Activated CD8-positive, alpha-beta T cell treated with anti-CD3 and anti-CD28 coated beads for 36 hours (primary cell): Measurements from ENCODE around the gene SORCS3. TPM values are rescaled to one million over a fixed set of nuclear protein-coding genes. Genes with fewer than 3 reads are reported as not detected.

Source experiments
- ATAC-seq: fragments of 200-7000 bp; cut with Tn5 transposase; one replicate; pipeline ENCODE4 v1.10.0; 2021; ENCODE audit warnings: mild to moderate bottlenecking, moderate library complexity
- CTCF ChIA-PET: fragments of 350-600 bp; sonication (Branson Sonifier 250); formaldehyde crosslinking; loops from one replicate; lab custom pipeline; 2021; ENCODE audit warnings: antibody characterized with exemption; lab: Charles Lee
- POLR2A ChIA-PET: fragments of 350-600 bp; sonication (Branson Sonifier 250); formaldehyde crosslinking; loops from one replicate; lab custom pipeline; 2021; ENCODE audit warnings: antibody characterized with exemption; lab: Charles Lee
- DNase-seq: peaks from one replicate; pipeline ENCODE4 v3.0.0-alpha.2; 2020
- H3K27ac Mint-ChIP-seq: one replicate; pipeline ENCODE4 v1.8.0; 2021; ENCODE audit warnings: mild to moderate bottlenecking, mixed read lengths
- H3K27me3 Mint-ChIP-seq: one replicate; pipeline ENCODE4 v1.8.0; 2021; ENCODE audit warnings: mixed read lengths
- H3K36me3 Mint-ChIP-seq: one replicate; pipeline ENCODE4 v1.8.0; 2021; ENCODE audit warnings: low read depth, mixed read lengths
- H3K4me1 Mint-ChIP-seq: one replicate; pipeline ENCODE4 v1.8.0; 2021; ENCODE audit warnings: low read depth, mixed read lengths
- H3K4me3 Mint-ChIP-seq: one replicate; pipeline ENCODE4 v1.8.0; 2021; ENCODE audit warnings: mild to moderate bottlenecking, moderate library complexity, mixed read lengths
- H3K9me3 Mint-ChIP-seq: one replicate; pipeline ENCODE4 v1.8.0; 2021; ENCODE audit warnings: mixed read lengths
- intact Hi-C: fragments of 100-400 bp; cut with micrococcal nuclease; formaldehyde crosslinking; loops from one replicate; pipeline ENCODE4 v1.10.0; 2022
- total RNA-seq, 2 experiments: library from RNA; stranded (reverse); gene quantifications; one replicate each; pipeline ENCODE4 v1.2.3, GENCODE V29; 2021
- TF ChIP-seq, protein P1 (sequence below): fragments of 200-600 bp; IDR thresholded peaks from one replicate; pipeline ENCODE4 v1.8.0; 2022; ENCODE audit warnings: antibody characterized with exemption, mild to moderate bottlenecking

Gene SORCS3
- total RNA-seq, 2 experiments from 2014 or later, result not detected

GRCh38 chr10:104791471-104791870 lies 150.4 kb downstream of the SORCS3 start:
- TF ChIP-seq, protein P1, sequence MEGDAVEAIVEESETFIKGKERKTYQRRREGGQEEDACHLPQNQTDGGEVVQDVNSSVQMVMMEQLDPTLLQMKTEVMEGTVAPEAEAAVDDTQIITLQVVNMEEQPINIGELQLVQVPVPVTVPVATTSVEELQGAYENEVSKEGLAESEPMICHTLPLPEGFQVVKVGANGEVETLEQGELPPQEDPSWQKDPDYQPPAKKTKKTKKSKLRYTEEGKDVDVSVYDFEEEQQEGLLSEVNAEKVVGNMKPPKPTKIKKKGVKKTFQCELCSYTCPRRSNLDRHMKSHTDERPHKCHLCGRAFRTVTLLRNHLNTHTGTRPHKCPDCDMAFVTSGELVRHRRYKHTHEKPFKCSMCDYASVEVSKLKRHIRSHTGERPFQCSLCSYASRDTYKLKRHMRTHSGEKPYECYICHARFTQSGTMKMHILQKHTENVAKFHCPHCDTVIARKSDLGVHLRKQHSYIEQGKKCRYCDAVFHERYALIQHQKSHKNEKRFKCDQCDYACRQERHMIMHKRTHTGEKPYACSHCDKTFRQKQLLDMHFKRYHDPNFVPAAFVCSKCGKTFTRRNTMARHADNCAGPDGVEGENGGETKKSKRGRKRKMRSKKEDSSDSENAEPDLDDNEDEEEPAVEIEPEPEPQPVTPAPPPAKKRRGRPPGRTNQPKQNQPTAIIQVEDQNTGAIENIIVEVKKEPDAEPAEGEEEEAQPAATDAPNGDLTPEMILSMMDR, result no peak
- H3K4me1 Mint-ChIP-seq, result no peaks in the 10 kb centered on the region
- H3K27ac Mint-ChIP-seq, result no peak overlapping the region
- ChIA-PET CTCF (no interaction called here), POLR2A (no interaction called here)
- H3K36me3 Mint-ChIP-seq, result no peaks in the 10 kb centered on the region
- ATAC-seq (no peak), DNase-seq (no peak)
- no peak overlapping the region for H3K4me3 Mint-ChIP-seq
- intact Hi-C loops, result no loop called here
- peaks cover 1% of the 10 kb centered on the region for H3K9me3 Mint-ChIP-seq
- H3K27me3 Mint-ChIP-seq, result peaks cover 4% of the 10 kb centered on the region

- ChIA-PET CTCF (no interaction called here), POLR2A (no interaction called here)
- intact Hi-C loops, result no loop called here
- TF ChIP-seq, protein P1, result no peak
- ATAC-seq, result no peak
- Mint-ChIP-seq H3K36me3 (no peaks in the 10 kb centered on the region), H3K4me1 (no peaks in the 10 kb centered on the region), H3K4me3 (no peak overlapping the region), H3K27ac (no peak overlapping the region), H3K9me3 (no peaks in the 10 kb centered on the region), H3K27me3 (peaks cover 4% of the 10 kb centered on the region)
- DNase-seq, result no peak
Observed at GRCh38 chr10:104795411-104795810, 154.3 kb downstream of the SORCS3 start.

GRCh38 chr10:104796823-104797222 lies 155.7 kb downstream of the SORCS3 start:
- no peaks in the 10 kb centered on the region for H3K36me3 Mint-ChIP-seq
- H3K27me3 Mint-ChIP-seq, result peaks cover 4% of the 10 kb centered on the region
- no peaks in the 10 kb centered on the region for H3K4me1 Mint-ChIP-seq
- ChIA-PET CTCF (interaction anchor here (1.1 kb wide), 1 partner anchor 10 kb away, joined by 3 read pairs; no protein-coding TSS in a partner anchor), POLR2A (no interaction called here)
- no peak overlapping the region for H3K4me3 Mint-ChIP-seq
- ATAC-seq (no peak), DNase-seq (no peak)
- TF ChIP-seq, protein P1, result no peak
- no peak overlapping the region for H3K27ac Mint-ChIP-seq
- H3K9me3 Mint-ChIP-seq, result no peaks in the 10 kb centered on the region
- intact Hi-C loops, result no loop called here

GRCh38 chr10:104802941-104803340 lies 161.9 kb downstream of the SORCS3 start:
- intact Hi-C loops, result no loop called here
- no peak overlapping the region for H3K27ac Mint-ChIP-seq
- DNase-seq (no peak), ATAC-seq (no peak)
- CTCF ChIA-PET, result no interaction called here
- H3K4me3 Mint-ChIP-seq, result no peak overlapping the region
- no peaks in the 10 kb centered on the region for H3K4me1 Mint-ChIP-seq
- TF ChIP-seq, protein P1, result no peak
- H3K36me3 Mint-ChIP-seq, result no peaks in the 10 kb centered on the region
- no peaks in the 10 kb centered on the region for H3K27me3 Mint-ChIP-seq
- H3K9me3 Mint-ChIP-seq, result no peaks in the 10 kb centered on the region
- POLR2A ChIA-PET, result no interaction called here

DNA sequence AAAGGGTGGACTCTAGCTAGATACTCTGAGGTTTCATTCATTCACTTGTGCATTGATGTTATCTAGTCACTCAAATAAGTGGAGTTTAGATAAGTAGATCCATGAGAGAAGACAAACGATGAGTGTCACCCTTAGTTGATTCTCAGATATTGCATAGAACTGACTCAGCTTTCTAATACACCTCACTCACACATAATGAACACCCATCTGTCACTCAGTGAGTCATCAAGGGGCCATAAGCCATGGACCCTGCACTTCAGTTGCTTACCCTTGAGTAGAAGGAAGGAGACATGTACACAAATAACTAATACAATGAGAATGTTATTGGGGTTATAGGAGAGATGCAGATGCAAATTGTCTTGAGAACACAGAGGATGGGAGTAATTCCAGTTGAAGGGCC lies 163.8 kb downstream of the SORCS3 start:
- intact Hi-C loops, result no loop called here
- H3K27me3 Mint-ChIP-seq, result peaks cover 1% of the 10 kb centered on the region
- no peak for DNase-seq
- H3K4me3 Mint-ChIP-seq, result no peak overlapping the region
- H3K9me3 Mint-ChIP-seq, result no peaks in the 10 kb centered on the region
- ATAC-seq, result no peak
- POLR2A ChIA-PET, result no interaction called here
- no peak overlapping the region for H3K27ac Mint-ChIP-seq
- TF ChIP-seq, protein P1, result no peak
- no peaks in the 10 kb centered on the region for H3K4me1 Mint-ChIP-seq
- CTCF ChIA-PET, result no interaction called here
- no peaks in the 10 kb centered on the region for H3K36me3 Mint-ChIP-seq
